ENCODE measurements around the gene IST1.
"Not testable (repeated sequence)": the region's sequence is repeated elsewhere in the genome, so short reads cannot be mapped to it uniquely, and the experiment has no call there.

IST1 gene

DNA sequence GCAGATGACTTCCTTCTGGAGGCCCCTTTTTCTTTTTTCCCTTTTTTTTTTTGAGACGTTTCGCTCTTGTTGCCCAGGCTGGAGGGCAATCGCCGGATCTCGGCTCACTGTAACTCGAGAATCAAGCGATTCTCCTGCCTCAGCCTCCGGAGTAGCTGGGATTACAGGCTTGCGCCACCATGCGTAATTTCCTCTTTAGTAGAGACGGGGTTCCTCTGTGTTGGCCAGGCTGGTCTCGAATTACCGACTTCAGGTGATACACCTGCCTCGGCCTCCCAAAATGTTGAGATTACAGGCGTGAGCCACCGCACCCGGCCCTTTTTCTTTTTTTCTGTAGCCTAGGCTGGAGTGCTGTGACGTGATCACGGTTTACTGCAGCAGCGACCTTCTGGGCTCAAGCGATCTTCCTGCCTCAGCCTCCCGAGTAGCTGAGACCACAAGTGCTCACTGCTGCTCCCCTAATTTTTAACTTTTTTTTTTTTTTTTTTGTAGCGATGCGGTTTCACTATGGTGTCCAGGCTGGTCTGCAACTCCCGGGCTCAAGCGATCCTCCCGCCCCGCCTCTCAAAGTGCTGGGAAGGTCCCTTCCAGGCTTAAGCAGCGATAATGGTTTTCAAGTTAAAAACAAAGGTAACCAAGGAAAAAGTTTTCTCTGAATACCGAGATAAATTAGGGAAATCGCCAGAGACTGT lies 956 bp upstream of the IST1 start:
- Histone ChIP-seq H3K9ac (peak overlapping the region; percentile 98), H4K20me1 (peaks cover 37% of the 10 kb centered on the region), H3K4me2 (peak overlapping the region; percentile 87), H3K27me3 (no peaks in the 10 kb centered on the region), H3K4me1 (peaks cover 42% of the 10 kb centered on the region), H3K36me3 (peaks cover 20% of the 10 kb centered on the region), H3K27ac (peak overlapping the region; percentile 95), H3K4me3 (peak overlapping the region; percentile 97), H3K9me3 (no peaks in the 10 kb centered on the region)
- no peak for TF ChIP-seq Cebpa-rat (IDR thresholded peaks at IDR 0.05)

DNA sequence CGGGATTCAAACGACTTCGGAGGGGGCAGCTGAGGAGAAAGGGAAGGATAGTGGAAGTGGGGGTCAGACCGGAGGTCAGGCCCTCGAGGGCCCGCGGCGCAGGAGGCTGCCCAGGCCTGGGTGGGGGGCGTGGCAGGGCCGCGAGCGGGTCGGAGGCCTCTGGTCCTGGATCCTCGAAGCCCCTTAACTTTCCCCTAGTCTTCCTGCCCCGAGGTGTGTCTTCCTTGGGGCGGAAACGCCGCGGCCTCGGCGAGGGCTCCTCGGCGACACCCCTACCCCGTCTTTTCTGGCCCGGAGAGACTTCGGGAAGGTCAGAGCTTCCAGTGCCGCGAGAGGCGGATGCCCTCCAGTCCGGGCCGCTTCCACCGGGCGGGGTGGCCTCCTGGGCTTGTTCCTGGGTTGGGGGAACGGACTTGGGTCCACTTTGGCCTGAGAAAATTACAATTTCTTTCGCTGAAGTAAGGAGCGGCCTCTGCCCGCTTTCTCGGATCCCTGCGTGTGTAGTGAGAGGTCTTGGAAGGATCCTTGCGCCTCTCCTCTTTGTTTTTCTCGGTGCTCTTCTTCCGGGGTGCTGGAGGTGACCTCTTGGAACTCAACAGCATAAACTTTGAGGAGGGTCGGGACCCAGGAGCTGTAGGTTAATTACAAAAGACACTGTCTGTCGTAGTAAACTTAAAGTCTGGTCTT lies 491 bp downstream of the IST1 start:
- Histone ChIP-seq H3K27me3 (no peaks in the 10 kb centered on the region), H3K4me1 (peaks cover 53% of the 10 kb centered on the region), H3K9ac (peak overlapping the region; percentile 98), H3K9me3 (no peaks in the 10 kb centered on the region), H3K27ac (peak overlapping the region; percentile 95), H3K36me3 (peaks cover 24% of the 10 kb centered on the region), H3K4me2 (peak overlapping the region; percentile 99), H3K4me3 (peak overlapping the region; percentile 97), H4K20me1 (peaks cover 52% of the 10 kb centered on the region)
- TF ChIP-seq Cebpa-rat (IDR thresholded peaks at IDR 0.05), result no peak

DNA sequence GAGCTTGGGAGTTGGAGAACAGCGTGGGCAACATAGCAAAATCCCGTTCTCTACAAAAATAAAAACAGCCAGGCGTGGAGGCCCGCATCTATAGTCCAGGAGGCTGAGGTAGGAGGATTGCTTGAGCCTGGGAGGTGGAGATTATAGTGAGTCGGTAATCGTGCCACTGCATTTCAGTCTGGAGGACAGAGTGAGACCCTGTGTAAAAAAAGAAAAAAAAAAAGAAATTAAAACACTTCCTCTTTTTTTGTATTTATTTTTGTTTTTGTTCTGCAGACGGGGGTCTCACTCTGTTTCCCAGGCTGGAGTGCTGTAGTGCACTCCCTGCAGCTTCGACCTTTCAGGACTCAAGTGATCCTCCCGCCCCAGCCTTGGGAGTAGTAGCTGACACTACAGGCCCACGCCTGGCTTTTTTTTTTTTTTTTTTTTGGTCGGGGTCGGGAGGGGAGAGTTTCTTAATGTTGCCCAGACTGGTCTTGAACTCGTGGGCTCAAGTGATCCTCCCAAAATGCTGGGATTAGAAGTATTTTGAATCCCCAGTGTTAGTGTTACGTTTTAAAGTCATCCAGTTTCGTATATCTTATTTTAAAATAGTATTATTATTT lies 1.5 kb downstream of the IST1 start:
- Histone ChIP-seq H3K4me3 (peak overlapping the region; percentile 97), H3K4me1 (peaks cover 48% of the 10 kb centered on the region), H4K20me1 (peaks cover 62% of the 10 kb centered on the region), H3K9ac (peak overlapping the region; percentile 98), H3K36me3 (peaks cover 24% of the 10 kb centered on the region), H3K27ac (peak overlapping the region; percentile 95), H3K9me3 (0 out of 2 replicates have a peak, but pooled peaks cover 4% of the 10 kb centered on the region), H3K27me3 (no peaks in the 10 kb centered on the region), H3K4me2 (peak overlapping the region; percentile 99)
- no peak for TF ChIP-seq Cebpa-rat (IDR thresholded peaks at IDR 0.05)

DNA sequence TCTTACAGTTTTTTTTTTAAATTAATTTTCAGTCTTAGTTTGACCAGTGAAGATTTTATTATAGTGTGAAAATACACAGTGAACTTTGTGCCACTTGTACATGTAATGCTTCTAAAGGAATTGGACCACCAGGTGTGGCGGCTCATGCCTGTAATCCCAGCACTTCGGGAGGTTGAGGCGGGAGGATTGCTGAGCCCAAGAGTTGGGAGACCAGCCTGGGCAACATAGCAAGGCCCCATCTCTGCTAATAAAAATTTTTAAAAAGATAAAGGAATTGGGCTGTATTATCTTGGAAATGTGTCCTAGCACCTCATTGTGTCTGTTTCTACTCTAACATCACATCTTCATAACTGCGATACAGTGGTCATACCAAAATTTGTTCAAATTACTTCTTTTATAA lies 3.8 kb downstream of the IST1 start:
- Histone ChIP-seq H3K4me3 (no peak overlapping the region), H3K36me3 (peaks cover 37% of the 10 kb centered on the region), H3K27me3 (no peaks in the 10 kb centered on the region), H4K20me1 (peaks cover 85% of the 10 kb centered on the region), H3K4me1 (peaks cover 42% of the 10 kb centered on the region), H3K4me2 (peak overlapping the region; percentile 99), H3K9me3 (peaks cover 8% of the 10 kb centered on the region; the same call in 1 of the 2 replicates), H3K27ac (no peak overlapping the region), H3K9ac (no peak overlapping the region)
- TF ChIP-seq Cebpa-rat (IDR thresholded peaks at IDR 0.05), result no peak

DNA sequence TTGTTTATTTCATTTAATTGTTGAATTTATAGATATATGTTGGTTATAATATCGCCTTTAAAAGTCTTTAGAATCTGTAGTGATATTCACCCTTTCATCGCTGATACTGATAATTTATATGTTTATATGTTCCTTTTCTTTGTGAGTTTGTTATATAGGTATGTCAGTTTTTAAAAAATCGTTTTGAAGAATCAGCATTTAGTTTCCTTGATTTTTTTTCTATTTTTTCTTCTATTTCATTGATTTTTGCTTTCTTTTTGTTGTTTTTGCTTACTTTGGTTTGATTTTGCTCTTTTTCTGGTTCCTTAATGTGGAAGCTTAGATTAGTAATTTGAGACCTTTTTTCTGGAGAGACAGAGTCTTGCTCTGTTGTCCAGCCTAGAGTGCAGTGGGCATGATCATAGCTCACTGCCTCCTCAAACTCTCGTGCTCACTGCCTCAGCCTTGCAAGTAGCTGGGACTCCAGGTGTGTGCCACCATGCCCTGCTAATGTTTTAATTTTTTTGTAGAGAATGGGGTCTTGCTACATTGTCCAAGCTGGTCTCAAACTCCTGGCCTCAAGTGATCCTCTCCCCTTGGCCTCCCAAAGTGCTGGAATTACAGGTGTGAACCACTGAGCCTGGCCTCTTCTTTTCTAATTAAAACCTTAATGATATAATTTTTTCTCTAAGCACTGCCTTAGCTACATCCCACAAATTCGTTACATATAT lies 7.5 kb downstream of the IST1 start:
- Histone ChIP-seq H3K4me3 (no peak overlapping the region), H3K9ac (no peak overlapping the region), H3K27me3 (no peaks in the 10 kb centered on the region), H3K4me2 (no peak overlapping the region), H3K4me1 (peaks cover 36% of the 10 kb centered on the region), H3K36me3 (peaks cover 56% of the 10 kb centered on the region), H3K9me3 (peaks cover 13% of the 10 kb centered on the region; the same call in 1 of the 2 replicates), H4K20me1 (peaks cover 100% of the 10 kb centered on the region), H3K27ac (no peak overlapping the region)
- TF ChIP-seq Cebpa-rat (IDR thresholded peaks at IDR 0.05), result no peak

DNA sequence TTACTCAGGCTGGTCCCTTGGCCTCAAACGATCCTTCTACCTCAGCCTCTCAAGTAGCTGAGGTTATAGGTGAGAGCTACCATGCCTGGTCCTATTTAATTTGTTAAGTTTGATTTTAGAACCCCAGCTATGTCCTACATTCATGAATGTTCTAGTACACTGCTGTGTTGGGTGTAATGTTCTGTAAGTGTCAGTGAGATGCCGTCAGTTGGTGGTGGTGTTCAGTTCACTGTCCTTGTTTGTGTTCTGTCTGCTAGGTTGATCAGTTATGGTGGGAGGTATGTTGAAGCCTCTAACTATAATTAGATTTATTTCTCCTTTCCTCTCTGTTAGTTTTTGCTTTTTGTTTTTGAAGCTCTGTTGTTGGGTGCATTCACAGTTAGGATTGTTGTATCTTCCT lies 8.3 kb downstream of the IST1 start:
- TF ChIP-seq Cebpa-rat (IDR thresholded peaks at IDR 0.05), result no peak
- Histone ChIP-seq H3K4me2 (no peak overlapping the region), H3K27me3 (no peaks in the 10 kb centered on the region), H3K9ac (no peak overlapping the region), H4K20me1 (peaks cover 100% of the 10 kb centered on the region), H3K9me3 (peaks cover 19% of the 10 kb centered on the region), H3K36me3 (peaks cover 56% of the 10 kb centered on the region), H3K4me3 (no peak overlapping the region), H3K4me1 (peaks cover 28% of the 10 kb centered on the region), H3K27ac (no peak overlapping the region)

DNA sequence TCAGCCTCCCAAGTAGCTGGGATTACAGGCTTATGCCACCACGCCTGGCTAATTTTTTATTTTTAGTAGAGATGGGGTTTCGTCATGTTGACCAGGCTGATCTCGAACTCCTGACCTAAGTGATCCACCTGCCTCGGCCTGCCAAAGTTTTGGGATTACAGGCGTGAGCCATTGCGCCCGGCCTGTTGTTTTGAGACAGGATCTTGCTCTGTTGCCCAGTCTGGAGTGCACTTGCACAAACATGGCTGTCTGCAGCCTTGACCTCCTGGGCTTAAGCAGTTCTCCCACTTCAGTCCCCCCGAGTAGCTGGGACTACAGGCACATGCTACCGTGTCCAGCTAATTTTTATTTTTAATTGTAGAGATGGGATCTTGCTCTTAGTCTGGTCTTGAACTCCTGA lies 8.9 kb downstream of the IST1 start:
- peaks cover 25% of the 10 kb centered on the region for H3K9me3 ChIP-seq
- TF ChIP-seq Cebpa-rat (IDR thresholded peaks at IDR 0.05), result no peak
- no peak overlapping the region for H3K9ac ChIP-seq
- no peaks in the 10 kb centered on the region for H3K27me3 ChIP-seq
- no peak overlapping the region for H3K27ac ChIP-seq
- no peak overlapping the region for H3K4me3 ChIP-seq
- H3K4me2 ChIP-seq, result no peak overlapping the region
- H3K36me3 ChIP-seq, result peaks cover 56% of the 10 kb centered on the region
- H4K20me1 ChIP-seq, result peaks cover 100% of the 10 kb centered on the region
- peaks cover 22% of the 10 kb centered on the region for H3K4me1 ChIP-seq

DNA sequence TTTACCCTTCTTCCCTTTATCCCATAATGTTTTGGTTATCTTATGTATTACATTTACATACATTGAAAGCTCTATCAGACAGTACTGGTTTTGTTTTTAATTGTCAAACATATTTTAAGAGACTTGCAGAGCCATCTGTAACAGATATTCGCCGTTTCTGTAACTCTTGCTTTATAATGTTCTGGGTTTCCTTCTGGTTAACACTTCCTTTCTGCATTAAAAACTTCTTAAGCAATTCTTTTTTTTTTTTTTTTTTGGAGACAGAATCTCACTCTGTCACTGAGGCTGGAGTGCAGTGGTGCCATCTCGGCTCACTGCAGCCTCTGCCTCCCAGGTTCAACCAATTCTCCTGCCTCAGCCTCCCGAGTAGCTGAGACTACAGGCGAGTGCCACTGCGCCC lies 10.4 kb downstream of the IST1 start:
- H3K4me3 ChIP-seq, result not testable (repeated sequence)

DNA sequence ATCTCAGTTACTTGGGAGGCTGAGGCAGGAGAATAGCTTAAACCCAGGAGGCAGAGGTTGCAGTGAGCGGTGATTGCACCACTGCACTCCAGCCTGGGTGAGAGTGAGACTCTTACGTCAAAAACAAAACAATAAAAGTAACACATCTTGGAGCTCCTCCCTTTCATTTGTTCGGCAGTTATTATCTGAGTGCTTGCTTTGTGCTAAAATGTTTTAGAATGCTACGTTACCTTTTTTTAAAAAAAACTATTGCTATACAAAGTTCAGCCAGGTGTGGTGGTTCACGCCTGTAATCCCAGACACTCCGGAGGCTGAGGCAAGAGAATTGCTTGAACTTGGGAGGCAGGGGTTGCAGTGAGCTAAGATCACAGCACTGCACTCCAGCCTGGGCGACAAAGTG lies 15.8 kb downstream of the IST1 start:
- Histone ChIP-seq H3K9ac (no peak overlapping the region), H3K4me3 (no peak overlapping the region), H3K4me1 (no peaks in the 10 kb centered on the region), H4K20me1 (peaks cover 100% of the 10 kb centered on the region), H3K36me3 (peaks cover 94% of the 10 kb centered on the region), H3K27me3 (no peaks in the 10 kb centered on the region), H3K9me3 (peaks cover 49% of the 10 kb centered on the region), H3K27ac (no peak overlapping the region), H3K4me2 (no peak overlapping the region)
- TF ChIP-seq Cebpa-rat (IDR thresholded peaks at IDR 0.05), result no peak

More for the DNA sequence above, 10.4 kb downstream of the IST1 start:
- not testable (repeated sequence) for H3K27ac ChIP-seq, H3K27me3 ChIP-seq, H3K4me1 ChIP-seq, H3K9ac ChIP-seq
- Histone ChIP-seq H3K4me2 (peak overlapping the region; percentile 17; the same call in 1 of the 2 replicates), H4K20me1 (peaks cover 100% of the 10 kb centered on the region), H3K36me3 (peaks cover 66% of the 10 kb centered on the region), H3K9me3 (peaks cover 38% of the 10 kb centered on the region)
